ENCODE measurements around the gene ARHGEF28. TPM values are rescaled to one million over a fixed set of nuclear protein-coding genes. Genes with fewer than 3 reads are reported as not detected.

The ARHGEF28 gene
- total RNA-seq, 1 donor from 2014 or later: 0.93 TPM

GRCh38 chr5:73825736-73826135 lies 199.7 kb downstream of the ARHGEF28 start:
- no peaks in the 10 kb centered on the region for H3K36me3 Mint-ChIP-seq (ENCODE audit: low read depth)
- no peaks in the 10 kb centered on the region for H3K9me3 Mint-ChIP-seq
- H3K27me3 Mint-ChIP-seq (ENCODE audit: low read depth): peaks cover 2% of the 10 kb centered on the region
- H3K4me3 Mint-ChIP-seq: no peak overlapping the region
- TF ChIP-seq CTCF (conservative IDR thresholded peaks at IDR 0.05): no peak
- H3K27ac Mint-ChIP-seq (ENCODE audit: unreplicated experiment): no peak overlapping the region
- DNase-seq (ENCODE audit: low read depth, low spot score): no peak
- H3K4me1 Mint-ChIP-seq: no peaks in the 10 kb centered on the region

- no peaks in the 10 kb centered on the region for H3K9me3 Mint-ChIP-seq
- no peak overlapping the region for H3K27ac Mint-ChIP-seq (ENCODE audit: unreplicated experiment)
- peaks cover 2% of the 10 kb centered on the region for H3K27me3 Mint-ChIP-seq (ENCODE audit: low read depth)
- no peaks in the 10 kb centered on the region for H3K4me1 Mint-ChIP-seq
- no peak for TF ChIP-seq CTCF (conservative IDR thresholded peaks at IDR 0.05)
- H3K4me3 Mint-ChIP-seq: no peak overlapping the region
- H3K36me3 Mint-ChIP-seq (ENCODE audit: low read depth): no peaks in the 10 kb centered on the region
- no peak for DNase-seq (ENCODE audit: low read depth, low spot score)
These were observed 200.5 kb downstream of the ARHGEF28 start for GRCh38 chr5:73826301-73827105.

GRCh38 chr5:73827106-73827450 lies 201.1 kb downstream of the ARHGEF28 start:
- Mint-ChIP-seq H3K27ac (ENCODE audit: unreplicated experiment) (no peak overlapping the region), H3K4me1 (no peaks in the 10 kb centered on the region), H3K27me3 (ENCODE audit: low read depth) (peaks cover 2% of the 10 kb centered on the region)

GRCh38 chr5:73828465-73828864 lies 202.5 kb downstream of the ARHGEF28 start:
- Mint-ChIP-seq H3K27ac (ENCODE audit: unreplicated experiment) (no peak overlapping the region), H3K36me3 (ENCODE audit: low read depth) (no peaks in the 10 kb centered on the region), H3K4me1 (no peaks in the 10 kb centered on the region), H3K4me3 (no peak overlapping the region), H3K27me3 (ENCODE audit: low read depth) (peaks cover 2% of the 10 kb centered on the region), H3K9me3 (no peaks in the 10 kb centered on the region)
- TF ChIP-seq CTCF (conservative IDR thresholded peaks at IDR 0.05): no peak
- no peak for DNase-seq (ENCODE audit: low read depth, low spot score)

More at GRCh38 chr5:73827106-73827450, 201.1 kb downstream of the ARHGEF28 start:
- Mint-ChIP-seq H3K9me3 (no peaks in the 10 kb centered on the region), H3K36me3 (ENCODE audit: low read depth) (no peaks in the 10 kb centered on the region), H3K4me3 (no peak overlapping the region)
- no peak for DNase-seq (ENCODE audit: low read depth, low spot score)
- TF ChIP-seq CTCF (conservative IDR thresholded peaks at IDR 0.05): no peak

GRCh38 chr5:73830646-73831045 lies 204.7 kb downstream of the ARHGEF28 start:
- H3K4me3 Mint-ChIP-seq: no peak overlapping the region
- H3K9me3 Mint-ChIP-seq: no peaks in the 10 kb centered on the region
- DNase-seq (ENCODE audit: low read depth, low spot score): no peak
- H3K4me1 Mint-ChIP-seq: no peaks in the 10 kb centered on the region
- TF ChIP-seq CTCF (conservative IDR thresholded peaks at IDR 0.05): no peak
- no peak overlapping the region for H3K27ac Mint-ChIP-seq (ENCODE audit: unreplicated experiment)
- peaks cover 2% of the 10 kb centered on the region for H3K27me3 Mint-ChIP-seq (ENCODE audit: low read depth)
- no peaks in the 10 kb centered on the region for H3K36me3 Mint-ChIP-seq (ENCODE audit: low read depth)

All from neural crest cell (in vitro differentiated cells).